Measurements from ENCODE around the gene CCT8L2.

DNA sequence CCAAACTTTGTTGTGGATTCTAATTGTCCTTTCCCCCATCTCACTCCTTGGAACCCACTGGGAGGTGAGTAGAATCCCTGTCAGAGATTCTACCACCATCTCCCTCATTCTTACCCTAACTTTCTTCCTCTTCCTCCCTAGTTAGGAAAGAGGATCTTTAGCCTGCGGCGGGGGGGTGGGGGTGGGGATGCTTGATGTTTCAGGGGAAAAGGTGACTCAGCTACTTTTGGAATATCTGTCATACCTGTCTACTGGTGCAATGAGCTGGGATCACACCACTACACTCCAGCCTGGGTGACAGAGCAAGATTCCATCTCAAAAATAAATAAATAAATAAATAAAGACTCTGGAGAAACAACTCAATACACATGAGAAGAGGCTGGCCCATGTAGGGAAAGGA is 6.4 kb downstream of the CCT8L2 start:
- TF ChIP-seq, protein P1, sequence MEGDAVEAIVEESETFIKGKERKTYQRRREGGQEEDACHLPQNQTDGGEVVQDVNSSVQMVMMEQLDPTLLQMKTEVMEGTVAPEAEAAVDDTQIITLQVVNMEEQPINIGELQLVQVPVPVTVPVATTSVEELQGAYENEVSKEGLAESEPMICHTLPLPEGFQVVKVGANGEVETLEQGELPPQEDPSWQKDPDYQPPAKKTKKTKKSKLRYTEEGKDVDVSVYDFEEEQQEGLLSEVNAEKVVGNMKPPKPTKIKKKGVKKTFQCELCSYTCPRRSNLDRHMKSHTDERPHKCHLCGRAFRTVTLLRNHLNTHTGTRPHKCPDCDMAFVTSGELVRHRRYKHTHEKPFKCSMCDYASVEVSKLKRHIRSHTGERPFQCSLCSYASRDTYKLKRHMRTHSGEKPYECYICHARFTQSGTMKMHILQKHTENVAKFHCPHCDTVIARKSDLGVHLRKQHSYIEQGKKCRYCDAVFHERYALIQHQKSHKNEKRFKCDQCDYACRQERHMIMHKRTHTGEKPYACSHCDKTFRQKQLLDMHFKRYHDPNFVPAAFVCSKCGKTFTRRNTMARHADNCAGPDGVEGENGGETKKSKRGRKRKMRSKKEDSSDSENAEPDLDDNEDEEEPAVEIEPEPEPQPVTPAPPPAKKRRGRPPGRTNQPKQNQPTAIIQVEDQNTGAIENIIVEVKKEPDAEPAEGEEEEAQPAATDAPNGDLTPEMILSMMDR (IDR thresholded peaks at IDR 0.05) = no peak
- no peak for TF ChIP-seq POLR2A (IDR thresholded peaks at IDR 0.05; ENCODE audit: low read length)
- no peak for TF ChIP-seq MAZ (IDR thresholded peaks at IDR 0.05; ENCODE audit: borderline replicate concordance, low read depth, low read length)
- no peak for TF ChIP-seq FOSB (CRISPR knock-in tag; IDR thresholded peaks at IDR 0.05)
- TF ChIP-seq HOXA7 (CRISPR knock-in tag; IDR thresholded peaks at IDR 0.05) = no peak
